KOPT-K1 (cell line): Measurements from ENCODE around the gene CACNA1I.
"Not testable (repeated sequence)": the region's sequence is repeated elsewhere in the genome, so short reads cannot be mapped to it uniquely, and the experiment has no call there.

Source experiments
- H3K27ac ChIP-seq: fragments of 200-600 bp; sonication (generic); 2 replicates; pipeline ENCODE4 v1.5.1; 2016; ENCODE audit warnings: antibody characterized with exemption, mild to moderate bottlenecking, low read depth, low read length; ENCODE audit not compliant: poor library complexity, severe bottlenecking
- H3K36me3 ChIP-seq: fragments of 200-600 bp; sonication (generic); 2 replicates; pipeline ENCODE4 v1.5.1; 2017; ENCODE audit warnings: antibody characterized with exemption, mild to moderate bottlenecking, low read length, moderate library complexity; ENCODE audit not compliant: insufficient read depth
- H3K9me3 ChIP-seq: fragments of 200-600 bp; sonication (generic); 2 replicates; pipeline ENCODE4 v1.5.1; 2017; ENCODE audit warnings: antibody characterized with exemption, low read length, mild to moderate bottlenecking; ENCODE audit not compliant: insufficient read depth, poor library complexity, severe bottlenecking

CACNA1I gene

GRCh38 chr22:39570665-39571064 lies at the start of gene CACNA1I:
Gene CACNA1I (plus strand): TSS chr22:39570753. CDS start chr22:39570753, 0 bp downstream.
- Histone ChIP-seq H3K36me3 (no peaks in the 10 kb centered on the region), H3K9me3 (no peaks in the 10 kb centered on the region), H3K27ac (no peak within 1 kb of the TSS)

- peak overlapping the region; percentile 97 for H3K27ac ChIP-seq
- H3K36me3 ChIP-seq, result peaks cover 72% of the 10 kb centered on the region
These were observed 49.3 kb upstream of the CACNA1I start for GRCh38 chr22:39521106-39521885.

GRCh38 chr22:39522091-39522490 lies 48.5 kb upstream of the CACNA1I start:
- Histone ChIP-seq H3K27ac (peak overlapping the region; percentile 97), H3K36me3 (peaks cover 64% of the 10 kb centered on the region)
- not testable (repeated sequence) for H3K9me3 ChIP-seq

More at GRCh38 chr22:39521106-39521885, 49.3 kb upstream of the CACNA1I start:
- not testable (repeated sequence) for H3K9me3 ChIP-seq

GRCh38 chr22:39522567-39523300 lies 47.8 kb upstream of the CACNA1I start:
- no peaks in the 10 kb centered on the region for H3K9me3 ChIP-seq
- H3K36me3 ChIP-seq, result peaks cover 63% of the 10 kb centered on the region
- H3K27ac ChIP-seq, result peak overlapping the region; percentile 16

- peaks cover 73% of the 10 kb centered on the region for H3K36me3 ChIP-seq
- H3K9me3 ChIP-seq, result no peaks in the 10 kb centered on the region
- H3K27ac ChIP-seq, result no peak overlapping the region
These were observed 46.3 kb upstream of the CACNA1I start for GRCh38 chr22:39524089-39524752.

- H3K36me3 ChIP-seq, result peaks cover 81% of the 10 kb centered on the region
- no peak overlapping the region for H3K27ac ChIP-seq
- H3K9me3 ChIP-seq, result no peaks in the 10 kb centered on the region
These were observed 45.5 kb upstream of the CACNA1I start for GRCh38 chr22:39524753-39525657.

GRCh38 chr22:39525658-39525975 lies 44.9 kb upstream of the CACNA1I start:
- H3K27ac ChIP-seq, result no peak overlapping the region
- H3K36me3 ChIP-seq, result peaks cover 85% of the 10 kb centered on the region
- no peaks in the 10 kb centered on the region for H3K9me3 ChIP-seq

GRCh38 chr22:39526736-39527171 lies 43.8 kb upstream of the CACNA1I start:
- Histone ChIP-seq H3K9me3 (no peaks in the 10 kb centered on the region), H3K27ac (peak overlapping the region; percentile 46), H3K36me3 (peaks cover 84% of the 10 kb centered on the region)

- Histone ChIP-seq H3K27ac (peak overlapping the region; percentile 46), H3K9me3 (no peaks in the 10 kb centered on the region), H3K36me3 (peaks cover 76% of the 10 kb centered on the region)
These were observed 43.0 kb upstream of the CACNA1I start for GRCh38 chr22:39527481-39527961.

GRCh38 chr22:39528080-39528661 lies 42.4 kb upstream of the CACNA1I start:
- no peaks in the 10 kb centered on the region for H3K9me3 ChIP-seq
- H3K36me3 ChIP-seq, result peaks cover 70% of the 10 kb centered on the region
- peak overlapping the region; percentile 31 for H3K27ac ChIP-seq

- peak overlapping the region; percentile 31 for H3K27ac ChIP-seq
- peaks cover 63% of the 10 kb centered on the region for H3K36me3 ChIP-seq
- no peaks in the 10 kb centered on the region for H3K9me3 ChIP-seq
These were observed 41.7 kb upstream of the CACNA1I start for GRCh38 chr22:39528681-39529486.

- Histone ChIP-seq H3K27ac (no peak overlapping the region), H3K36me3 (peaks cover 57% of the 10 kb centered on the region), H3K9me3 (no peaks in the 10 kb centered on the region)
These were observed 41.1 kb upstream of the CACNA1I start for GRCh38 chr22:39529487-39529851.

GRCh38 chr22:39530116-39530515 lies 40.4 kb upstream of the CACNA1I start:
- Histone ChIP-seq H3K27ac (no peak overlapping the region), H3K36me3 (peaks cover 50% of the 10 kb centered on the region)

More at GRCh38 chr22:39530116-39530515, 40.4 kb upstream of the CACNA1I start:
- H3K9me3 ChIP-seq, result no peaks in the 10 kb centered on the region
